ENCODE results near the gene PDIA3. TPM values are rescaled to one million over a fixed set of nuclear protein-coding genes. Genes with fewer than 3 reads are reported as not detected.

PDIA3 gene
- total and polyA plus RNA-seq, 2 of the 13 experiments (the other 11 are each of a cell fraction or from before 2014, with no cell fraction given) = 238 to 433 TPM

GRCh38 chr15:43777267-43777914, 31.2 kb downstream of the PDIA3 start (continued):
- TF ChIP-seq ZNF562 (CRISPR knock-in tag; IDR thresholded peaks at IDR 0.05; ENCODE audit: borderline replicate concordance) (no peak), ARNTL (CRISPR knock-in tag; IDR thresholded peaks at IDR 0.05) (peak; percentile 80), ATRX (CRISPR knock-in tag; IDR thresholded peaks at IDR 0.05; ENCODE audit: borderline replicate concordance) (no peak), ZFYVE20 (CRISPR knock-in tag; IDR thresholded peaks at IDR 0.05; ENCODE audit: borderline replicate concordance, low read depth) (no peak), RARG (CRISPR knock-in tag; IDR thresholded peaks at IDR 0.05; ENCODE audit: low read depth) (0 out of 2 replicates have a peak, but pooled peaks have one; percentile 72), SOX5 (CRISPR knock-in tag; IDR thresholded peaks at IDR 0.05; ENCODE audit: borderline replicate concordance) (0 out of 2 replicates have a peak, but pooled peaks have one; percentile 21), JUNB (CRISPR knock-in tag; IDR thresholded peaks at IDR 0.05; ENCODE audit: borderline replicate concordance) (no peak), ZNF773 (CRISPR knock-in tag; IDR thresholded peaks at IDR 0.05; ENCODE audit: borderline replicate concordance) (peak; percentile 79; the same call in 1 of the 2 replicates), PHF8 (CRISPR knock-in tag; IDR thresholded peaks at IDR 0.05) (peak; percentile 75; the same call in 1 of the 2 replicates), FOXK2 (IDR thresholded peaks at IDR 0.05) (no peak), ZNF841 (CRISPR knock-in tag; IDR thresholded peaks at IDR 0.05; ENCODE audit: borderline replicate concordance) (no peak), MZF1 (CRISPR knock-in tag; IDR thresholded peaks at IDR 0.05; ENCODE audit: borderline replicate concordance) (no peak), RAD51 (IDR thresholded peaks at IDR 0.05; ENCODE audit: borderline replicate concordance) (no peak), ZFP82 (CRISPR knock-in tag; IDR thresholded peaks at IDR 0.05; ENCODE audit: borderline replicate concordance) (peak; percentile 84; the same call in 1 of the 2 replicates), MAFK (conservative IDR thresholded peaks at IDR 0.05 in 1 of 2, IDR thresholded peaks at IDR 0.05 in 1 of 2; ENCODE audit: low read length in 2 of 2) (no peak), RAD21 (CRISPR knock-in tag; IDR thresholded peaks at IDR 0.05) (peak; percentile 33; the same call in 1 of the 2 replicates), ZNF605 (CRISPR knock-in tag; IDR thresholded peaks at IDR 0.05) (peak; percentile 21; the same call in 1 of the 2 replicates), ZNF761 (CRISPR knock-in tag; conservative IDR thresholded peaks at IDR 0.05) (peak; percentile 84; the same call in 1 of the 2 replicates), ZSCAN20 (CRISPR knock-in tag; IDR thresholded peaks at IDR 0.05; ENCODE audit: borderline replicate concordance) (no peak)
- TF ChIP-seq, protein P1, sequence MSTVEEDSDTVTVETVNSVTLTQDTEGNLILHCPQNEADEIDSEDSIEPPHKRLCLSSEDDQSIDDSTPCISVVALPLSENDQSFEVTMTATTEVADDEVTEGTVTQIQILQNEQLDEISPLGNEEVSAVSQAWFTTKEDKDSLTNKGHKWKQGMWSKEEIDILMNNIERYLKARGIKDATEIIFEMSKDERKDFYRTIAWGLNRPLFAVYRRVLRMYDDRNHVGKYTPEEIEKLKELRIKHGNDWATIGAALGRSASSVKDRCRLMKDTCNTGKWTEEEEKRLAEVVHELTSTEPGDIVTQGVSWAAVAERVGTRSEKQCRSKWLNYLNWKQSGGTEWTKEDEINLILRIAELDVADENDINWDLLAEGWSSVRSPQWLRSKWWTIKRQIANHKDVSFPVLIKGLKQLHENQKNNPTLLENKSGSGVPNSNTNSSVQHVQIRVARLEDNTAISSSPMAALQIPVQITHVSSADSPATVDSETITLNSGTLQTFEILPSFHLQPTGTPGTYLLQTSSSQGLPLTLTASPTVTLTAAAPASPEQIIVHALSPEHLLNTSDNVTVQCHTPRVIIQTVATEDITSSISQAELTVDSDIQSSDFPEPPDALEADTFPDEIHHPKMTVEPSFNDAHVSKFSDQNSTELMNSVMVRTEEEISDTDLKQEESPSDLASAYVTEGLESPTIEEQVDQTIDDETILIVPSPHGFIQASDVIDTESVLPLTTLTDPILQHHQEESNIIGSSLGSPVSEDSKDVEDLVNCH (CRISPR knock-in tag; IDR thresholded peaks at IDR 0.05) = no peak
- TF ChIP-seq, protein P2, sequence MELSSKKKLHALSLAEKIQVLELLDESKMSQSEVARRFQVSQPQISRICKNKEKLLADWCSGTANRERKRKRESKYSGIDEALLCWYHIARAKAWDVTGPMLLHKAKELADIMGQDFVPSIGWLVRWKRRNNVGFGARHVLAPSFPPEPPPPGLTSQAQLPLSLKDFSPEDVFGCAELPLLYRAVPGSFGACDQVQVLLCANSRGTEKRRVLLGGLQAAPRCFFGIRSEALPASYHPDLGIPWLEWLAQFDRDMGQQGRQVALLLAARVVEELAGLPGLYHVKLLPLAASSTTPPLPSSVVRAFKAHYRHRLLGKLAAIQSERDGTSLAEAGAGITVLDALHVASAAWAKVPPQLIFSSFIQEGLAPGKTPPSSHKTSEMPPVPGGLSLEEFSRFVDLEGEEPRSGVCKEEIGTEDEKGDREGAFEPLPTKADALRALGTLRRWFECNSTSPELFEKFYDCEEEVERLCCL (CRISPR knock-in tag; IDR thresholded peaks at IDR 0.05; ENCODE audit: borderline replicate concordance) = no peak; the same call in 1 of the 2 replicates
- TF ChIP-seq, protein P3, sequence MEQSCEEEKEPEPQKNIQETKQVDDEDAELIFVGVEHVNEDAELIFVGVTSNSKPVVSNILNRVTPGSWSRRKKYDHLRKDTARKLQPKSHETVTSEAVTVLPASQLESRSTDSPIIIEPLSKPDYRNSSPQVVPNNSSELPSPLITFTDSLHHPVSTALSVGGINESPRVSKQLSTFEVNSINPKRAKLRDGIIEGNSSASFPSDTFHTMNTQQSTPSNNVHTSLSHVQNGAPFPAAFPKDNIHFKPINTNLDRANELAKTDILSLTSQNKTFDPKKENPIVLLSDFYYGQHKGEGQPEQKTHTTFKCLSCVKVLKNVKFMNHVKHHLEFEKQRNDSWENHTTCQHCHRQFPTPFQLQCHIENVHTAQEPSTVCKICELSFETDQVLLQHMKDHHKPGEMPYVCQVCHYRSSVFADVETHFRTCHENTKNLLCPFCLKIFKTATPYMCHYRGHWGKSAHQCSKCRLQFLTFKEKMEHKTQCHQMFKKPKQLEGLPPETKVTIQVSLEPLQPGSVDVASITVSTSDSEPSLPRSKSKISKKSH (CRISPR knock-in tag; IDR thresholded peaks at IDR 0.05; ENCODE audit: borderline replicate concordance) = peak; percentile 84
- TF ChIP-seq, protein P4, sequence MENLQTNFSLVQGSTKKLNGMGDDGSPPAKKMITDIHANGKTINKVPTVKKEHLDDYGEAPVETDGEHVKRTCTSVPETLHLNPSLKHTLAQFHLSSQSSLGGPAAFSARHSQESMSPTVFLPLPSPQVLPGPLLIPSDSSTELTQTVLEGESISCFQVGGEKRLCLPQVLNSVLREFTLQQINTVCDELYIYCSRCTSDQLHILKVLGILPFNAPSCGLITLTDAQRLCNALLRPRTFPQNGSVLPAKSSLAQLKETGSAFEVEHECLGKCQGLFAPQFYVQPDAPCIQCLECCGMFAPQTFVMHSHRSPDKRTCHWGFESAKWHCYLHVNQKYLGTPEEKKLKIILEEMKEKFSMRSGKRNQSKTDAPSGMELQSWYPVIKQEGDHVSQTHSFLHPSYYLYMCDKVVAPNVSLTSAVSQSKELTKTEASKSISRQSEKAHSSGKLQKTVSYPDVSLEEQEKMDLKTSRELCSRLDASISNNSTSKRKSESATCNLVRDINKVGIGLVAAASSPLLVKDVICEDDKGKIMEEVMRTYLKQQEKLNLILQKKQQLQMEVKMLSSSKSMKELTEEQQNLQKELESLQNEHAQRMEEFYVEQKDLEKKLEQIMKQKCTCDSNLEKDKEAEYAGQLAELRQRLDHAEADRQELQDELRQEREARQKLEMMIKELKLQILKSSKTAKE (CRISPR knock-in tag; IDR thresholded peaks at IDR 0.05; ENCODE audit: borderline replicate concordance) = no peak

All from HepG2 (cell line).